ENCODE results near the gene PRDM15. TPM values are rescaled to one million over a fixed set of nuclear protein-coding genes. Genes with fewer than 3 reads are reported as not detected.

PRDM15 gene, protein sequence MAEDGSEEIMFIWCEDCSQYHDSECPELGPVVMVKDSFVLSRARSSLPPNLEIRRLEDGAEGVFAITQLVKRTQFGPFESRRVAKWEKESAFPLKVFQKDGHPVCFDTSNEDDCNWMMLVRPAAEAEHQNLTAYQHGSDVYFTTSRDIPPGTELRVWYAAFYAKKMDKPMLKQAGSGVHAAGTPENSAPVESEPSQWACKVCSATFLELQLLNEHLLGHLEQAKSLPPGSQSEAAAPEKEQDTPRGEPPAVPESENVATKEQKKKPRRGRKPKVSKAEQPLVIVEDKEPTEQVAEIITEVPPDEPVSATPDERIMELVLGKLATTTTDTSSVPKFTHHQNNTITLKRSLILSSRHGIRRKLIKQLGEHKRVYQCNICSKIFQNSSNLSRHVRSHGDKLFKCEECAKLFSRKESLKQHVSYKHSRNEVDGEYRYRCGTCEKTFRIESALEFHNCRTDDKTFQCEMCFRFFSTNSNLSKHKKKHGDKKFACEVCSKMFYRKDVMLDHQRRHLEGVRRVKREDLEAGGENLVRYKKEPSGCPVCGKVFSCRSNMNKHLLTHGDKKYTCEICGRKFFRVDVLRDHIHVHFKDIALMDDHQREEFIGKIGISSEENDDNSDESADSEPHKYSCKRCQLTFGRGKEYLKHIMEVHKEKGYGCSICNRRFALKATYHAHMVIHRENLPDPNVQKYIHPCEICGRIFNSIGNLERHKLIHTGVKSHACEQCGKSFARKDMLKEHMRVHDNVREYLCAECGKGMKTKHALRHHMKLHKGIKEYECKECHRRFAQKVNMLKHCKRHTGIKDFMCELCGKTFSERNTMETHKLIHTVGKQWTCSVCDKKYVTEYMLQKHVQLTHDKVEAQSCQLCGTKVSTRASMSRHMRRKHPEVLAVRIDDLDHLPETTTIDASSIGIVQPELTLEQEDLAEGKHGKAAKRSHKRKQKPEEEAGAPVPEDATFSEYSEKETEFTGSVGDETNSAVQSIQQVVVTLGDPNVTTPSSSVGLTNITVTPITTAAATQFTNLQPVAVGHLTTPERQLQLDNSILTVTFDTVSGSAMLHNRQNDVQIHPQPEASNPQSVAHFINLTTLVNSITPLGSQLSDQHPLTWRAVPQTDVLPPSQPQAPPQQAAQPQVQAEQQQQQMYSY
- 4.5 and 7.4 TPM in 2 replicates for total RNA-seq

DNA sequence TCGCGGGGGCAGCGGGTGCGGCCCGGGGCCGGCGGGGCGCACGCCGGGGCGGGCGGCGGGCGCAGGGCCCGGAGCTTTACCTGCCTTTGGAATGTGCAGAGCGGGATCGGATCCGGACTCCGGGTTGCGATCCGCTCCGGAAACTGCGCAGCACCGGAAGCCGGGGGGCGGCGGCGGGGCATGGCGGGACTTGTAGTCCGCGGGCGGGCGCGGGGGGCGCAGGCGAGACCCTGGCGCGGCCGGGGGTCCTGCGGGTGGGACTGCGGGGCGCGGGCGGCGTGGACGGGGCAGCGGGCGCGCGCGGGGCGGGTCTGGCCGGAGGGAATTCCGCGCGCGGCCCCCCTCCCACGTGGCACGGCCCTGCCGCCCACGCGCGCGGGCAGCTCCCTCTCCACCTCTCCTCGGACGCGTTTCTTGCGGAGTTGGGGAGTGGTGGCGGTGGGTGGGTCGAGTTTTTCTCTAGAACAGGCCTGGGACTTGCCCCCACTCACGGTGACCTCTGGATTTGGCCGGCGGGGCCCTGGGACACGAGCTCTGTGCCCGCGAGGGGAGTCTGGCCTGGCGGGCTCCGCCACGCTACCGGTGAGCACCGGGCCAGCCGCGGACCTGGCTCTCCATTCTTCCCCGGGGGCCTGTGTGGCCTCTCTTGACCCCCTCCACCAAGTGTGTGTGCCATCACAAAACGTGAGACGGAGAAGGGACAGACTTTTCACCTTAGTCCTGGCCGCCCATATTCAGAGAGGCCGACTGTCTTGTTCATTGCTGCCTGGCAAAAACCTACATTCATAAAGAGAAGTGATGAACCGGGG is at the start of gene PRDM15:
PRDM15 (minus strand) TSS at position 155 of the 809 bp plus-strand sequence. CDS start 18,981 bp downstream, outside the sequence.

DNA sequence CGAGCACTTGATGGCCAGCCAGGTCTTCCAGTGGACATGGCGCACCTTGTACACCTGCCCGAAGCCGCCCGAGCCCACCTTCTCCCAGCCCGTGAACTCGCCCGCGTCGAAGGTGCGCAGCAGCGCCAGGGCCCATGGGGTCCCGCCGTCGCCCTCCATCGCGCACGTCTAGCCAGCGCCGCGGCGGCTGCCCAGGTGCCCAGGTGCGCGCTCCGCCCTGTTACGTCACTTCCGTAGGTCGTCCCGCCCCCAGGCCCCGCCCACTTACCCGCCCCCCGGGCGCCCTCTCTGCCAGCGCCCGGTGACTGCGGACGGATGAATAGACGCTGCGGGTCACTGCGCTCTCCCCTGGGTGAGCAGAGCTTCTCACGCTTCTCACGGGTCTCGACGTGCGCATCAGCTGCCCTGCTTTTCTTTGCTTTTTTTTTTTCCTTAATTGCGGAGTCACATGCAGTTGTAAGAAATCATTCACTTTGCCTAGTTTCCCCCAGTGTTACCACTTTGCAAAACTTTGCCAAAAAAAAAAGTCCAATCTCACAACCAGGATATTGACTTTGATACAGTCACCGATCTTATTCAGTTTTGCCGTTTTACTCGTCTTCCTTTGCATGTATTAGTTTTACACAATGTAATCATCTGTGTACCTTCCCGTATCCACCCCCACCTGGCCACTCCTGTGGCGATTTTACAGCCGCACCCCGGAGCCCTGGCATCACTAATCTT is 112.1 kb downstream of the PRDM15 start, which contains the start of gene RIPK4:
RIPK4 (minus strand) TSS at position 170 of the 723 bp plus-strand sequence; CDS start at position 159, 11 bp downstream.

Other genes with a start within 250 kb of the PRDM15 start
- gene RIPK4, start 112.3 kb downstream of the PRDM15 start, total RNA-seq: 41.0 and 44.5 TPM in 2 replicates
- gene C2CD2, start 74.7 kb upstream of the PRDM15 start, total RNA-seq: 4.3 and 8.5 TPM in 2 replicates
- gene ZBTB21, start 131.0 kb upstream of the PRDM15 start, total RNA-seq: 3.2 and 5.5 TPM in 2 replicates
- gene UMODL1, start 192.0 kb upstream of the PRDM15 start, total RNA-seq: not detected in 2 replicates